ENCODE data around the gene PRICKLE2.

The PRICKLE2 gene

DNA sequence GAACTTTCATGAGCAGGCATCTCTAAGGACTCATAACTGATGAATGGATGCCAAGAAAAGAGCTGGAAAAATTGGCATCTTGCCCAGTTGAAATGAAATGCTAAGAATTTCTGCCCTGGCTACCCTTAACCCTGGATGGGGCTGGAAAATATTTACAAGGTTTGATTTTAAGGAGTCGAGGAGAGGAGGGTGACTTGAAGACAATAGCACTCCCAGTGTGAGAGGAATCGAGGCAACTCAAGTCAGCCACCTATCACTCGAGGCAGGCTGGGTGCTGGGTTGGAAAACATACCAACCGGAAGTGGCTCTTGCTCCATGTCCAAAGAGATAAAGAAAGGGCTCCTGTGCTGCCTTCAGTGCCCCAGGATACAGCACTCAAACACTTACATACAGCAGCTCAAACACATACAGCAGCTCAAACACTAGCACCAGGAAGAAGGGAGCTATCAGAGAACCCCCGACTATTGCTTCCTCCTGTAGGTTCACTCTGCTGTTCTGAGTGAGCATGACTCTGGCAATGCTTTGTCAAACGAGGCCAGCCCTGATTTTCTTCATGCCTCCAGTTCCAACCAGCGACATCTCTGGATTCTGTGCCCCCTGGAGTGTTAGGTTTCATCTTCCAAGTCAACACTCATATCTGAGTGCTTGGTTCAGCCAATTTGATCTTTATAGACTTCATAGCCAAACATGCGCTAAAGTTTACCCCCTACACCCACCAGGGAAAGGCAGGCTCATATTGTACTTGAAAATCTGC lies 4.9 kb downstream of the PRICKLE2 start:
- DNase-seq (ENCODE audit: extremely low read depth in 1 of 2, low read depth in 1 of 2) = no peak

DNA sequence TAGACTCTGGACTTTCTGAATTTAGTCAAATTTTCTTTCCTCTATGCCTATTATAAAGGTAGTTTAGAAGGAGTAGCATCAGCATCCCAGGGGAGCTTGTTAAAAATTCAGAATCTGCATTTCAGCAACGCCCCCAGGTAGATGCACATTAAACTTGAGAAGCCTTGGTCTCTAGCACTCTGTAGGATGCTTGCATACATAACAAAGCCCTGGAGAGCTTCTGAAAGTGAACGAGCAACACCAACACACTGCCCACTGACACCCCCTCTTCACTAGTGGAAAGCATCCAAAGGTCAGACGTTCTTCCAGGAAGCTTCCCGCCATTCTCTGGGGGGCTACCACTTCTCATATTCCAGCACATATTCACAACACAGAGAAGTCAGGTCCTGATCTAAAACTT lies 6.5 kb downstream of the PRICKLE2 start:
- DNase-seq (ENCODE audit: extremely low read depth in 1 of 2, low read depth in 1 of 2) = no peak

GRCh38 chr3:64218329-64218728 lies 6.9 kb downstream of the PRICKLE2 start:
- DNase-seq (ENCODE audit: extremely low read depth in 1 of 2, low read depth in 1 of 2) = no peak

GRCh38 chr3:64216274-64217147 lies 8.8 kb downstream of the PRICKLE2 start:
- no peak for DNase-seq (ENCODE audit: extremely low read depth in 1 of 2, low read depth in 1 of 2)

DNA sequence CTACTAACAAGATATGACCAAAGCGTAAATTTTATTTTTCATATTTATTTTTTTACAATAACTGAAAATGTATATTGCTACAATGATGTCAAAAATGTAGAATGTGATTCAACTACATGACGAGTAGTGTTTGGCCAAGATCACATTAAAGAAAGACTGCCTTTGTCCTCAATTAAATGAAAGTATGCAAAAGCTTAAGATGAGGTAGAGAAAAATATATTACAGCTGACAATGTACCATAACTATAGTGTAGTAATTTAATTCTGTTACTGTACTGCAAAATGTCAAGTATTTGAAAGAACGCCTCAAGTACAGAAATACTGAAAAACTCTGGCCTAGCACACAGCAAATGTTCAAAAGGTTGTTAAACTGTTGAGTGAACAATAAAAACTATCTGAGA lies 9.7 kb downstream of the PRICKLE2 start:
- no peak for DNase-seq (ENCODE audit: extremely low read depth in 1 of 2, low read depth in 1 of 2)

DNA sequence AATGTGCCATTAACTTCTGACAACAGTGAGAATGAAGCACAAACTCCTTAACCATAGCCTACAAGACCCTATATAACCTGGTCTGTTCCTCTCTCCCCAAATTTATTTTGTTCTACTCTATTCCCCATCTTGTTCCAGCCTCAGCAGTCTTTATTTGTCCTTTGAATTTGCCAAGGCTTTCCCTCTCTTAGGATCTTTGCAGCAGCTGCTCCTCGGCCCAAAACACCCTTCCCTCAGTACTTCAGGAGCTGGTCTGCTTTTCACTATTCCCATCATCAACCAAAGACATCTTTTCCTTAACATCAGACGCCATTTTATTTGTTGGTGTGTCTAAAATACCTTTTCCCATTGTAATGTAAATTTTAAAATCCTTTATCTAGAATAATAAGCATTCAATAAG lies 10.2 kb downstream of the PRICKLE2 start:
- DNase-seq (ENCODE audit: extremely low read depth in 1 of 2, low read depth in 1 of 2) = no peak

DNA sequence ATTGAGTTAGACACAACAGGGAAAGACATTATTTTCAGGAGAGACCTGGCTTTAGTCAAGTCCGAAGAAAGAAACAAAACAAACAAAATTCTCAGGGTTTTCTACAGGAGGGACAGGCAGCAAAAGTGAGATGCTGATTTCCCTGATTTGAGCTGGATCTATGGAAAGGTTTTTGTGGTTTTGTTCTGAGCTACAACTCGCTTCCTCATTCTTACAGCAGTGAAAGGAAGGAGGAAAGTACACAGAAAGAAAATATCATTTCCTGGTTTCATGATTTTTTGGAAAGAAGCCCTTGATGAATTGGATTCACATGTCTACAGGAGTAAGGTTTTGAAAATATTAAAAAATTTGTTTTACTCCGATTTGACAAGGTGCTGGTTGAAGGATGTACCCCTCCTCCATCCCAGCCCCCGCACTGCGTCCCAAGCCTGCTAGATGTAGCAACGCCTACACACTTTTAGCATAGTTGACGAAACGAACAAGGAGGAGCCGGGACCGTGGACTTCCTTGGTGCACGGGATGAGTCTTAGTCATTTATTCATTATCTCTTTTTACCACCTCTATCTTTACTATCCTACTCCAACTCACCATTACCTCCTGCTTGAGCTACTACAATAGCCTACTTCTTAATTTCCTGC lies 10.8 kb downstream of the PRICKLE2 start:
- DNase-seq (ENCODE audit: extremely low read depth in 1 of 2, low read depth in 1 of 2) = no peak

DNA sequence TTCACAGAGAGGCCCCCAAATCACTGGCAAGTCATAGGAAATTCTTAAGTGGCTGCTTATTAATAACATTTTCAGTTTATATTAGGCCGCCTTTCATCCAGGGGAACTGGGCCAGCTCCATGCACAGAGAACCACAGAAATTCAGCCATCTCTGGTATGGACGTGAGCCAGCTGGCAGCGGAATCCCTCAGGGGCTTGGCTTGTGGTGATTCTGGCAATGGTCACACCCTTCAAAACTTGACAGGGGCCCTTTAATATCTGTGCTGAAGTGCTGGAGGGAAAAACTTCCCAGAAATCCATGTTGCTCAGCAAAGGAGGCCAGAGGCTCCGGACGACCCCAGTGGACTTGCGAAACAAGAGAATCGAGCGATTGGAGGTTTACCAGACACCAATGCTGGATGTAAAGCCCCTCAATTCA lies 11.3 kb downstream of the PRICKLE2 start:
- DNase-seq (ENCODE audit: extremely low read depth in 1 of 2, low read depth in 1 of 2) = no peak

DNA sequence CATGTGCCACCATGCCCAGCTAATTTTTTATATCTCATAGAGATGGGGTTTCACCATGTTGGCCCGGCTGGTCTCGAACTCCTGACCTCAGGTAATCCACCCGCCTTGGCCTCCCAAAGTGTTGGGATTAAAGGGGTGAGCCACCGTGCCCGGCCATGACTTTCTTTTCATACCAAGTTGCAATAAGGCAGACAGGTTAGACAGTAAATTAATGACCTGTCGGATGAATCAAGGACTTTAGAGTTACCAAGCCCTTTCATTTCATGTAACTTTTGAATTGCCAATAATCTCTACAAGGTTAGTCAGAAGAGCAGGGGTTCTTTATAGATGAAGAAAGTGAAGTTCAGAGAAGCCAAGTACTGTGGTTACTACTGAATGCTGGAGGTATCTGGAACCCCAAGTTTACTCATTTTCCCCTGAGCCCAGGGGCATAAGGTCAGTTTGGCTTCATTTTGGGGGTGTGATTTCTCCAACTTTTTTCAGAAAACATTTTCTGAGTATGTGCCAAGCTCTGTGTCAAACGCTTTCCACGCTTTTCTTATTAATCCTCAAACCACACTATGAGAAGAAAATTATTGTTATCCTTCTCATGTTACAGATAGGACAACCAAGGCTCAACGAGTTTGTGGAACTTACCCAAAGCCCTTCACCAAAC lies 11.9 kb downstream of the PRICKLE2 start:
- DNase-seq (ENCODE audit: extremely low read depth in 1 of 2, low read depth in 1 of 2) = no peak

- DNase-seq (ENCODE audit: extremely low read depth in 1 of 2, low read depth in 1 of 2) = no peak
Observed at GRCh38 chr3:64209866-64210621, 15.2 kb downstream of the PRICKLE2 start.

- no peak for DNase-seq (ENCODE audit: extremely low read depth in 1 of 2, low read depth in 1 of 2)
Observed at GRCh38 chr3:64207289-64208080, 17.8 kb downstream of the PRICKLE2 start.

GRCh38 chr3:64203969-64204908 lies 21.0 kb downstream of the PRICKLE2 start:
- no peak for DNase-seq (ENCODE audit: extremely low read depth in 1 of 2, low read depth in 1 of 2)

GRCh38 chr3:64203216-64203615 lies 22.1 kb downstream of the PRICKLE2 start:
- no peak for DNase-seq (ENCODE audit: extremely low read depth in 1 of 2, low read depth in 1 of 2)

DNA sequence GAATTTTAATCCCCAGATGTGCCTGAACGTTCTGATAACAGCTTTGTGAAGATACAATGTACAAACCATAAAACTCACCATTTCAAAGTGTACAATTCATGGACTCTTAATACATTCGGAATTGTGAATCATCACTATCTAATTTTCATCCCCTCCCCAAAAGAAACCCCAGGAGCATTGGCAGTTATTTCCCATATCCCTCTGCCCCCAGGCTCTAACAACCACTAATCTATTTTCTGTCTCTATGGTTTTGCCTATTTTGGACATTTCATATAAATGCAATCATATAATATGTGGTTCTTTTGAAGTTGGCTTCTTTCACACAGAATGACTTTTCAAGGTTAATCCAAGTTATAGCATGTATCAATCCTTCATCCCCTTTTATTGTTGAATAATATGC lies 25.3 kb downstream of the PRICKLE2 start:
- no peak for DNase-seq (ENCODE audit: extremely low read depth in 1 of 2, low read depth in 1 of 2)

GRCh38 chr3:64196236-64196929 lies 28.9 kb downstream of the PRICKLE2 start:
- DNase-seq (ENCODE audit: extremely low read depth in 1 of 2, low read depth in 1 of 2) = no peak

GRCh38 chr3:64195789-64196188 lies 29.5 kb downstream of the PRICKLE2 start:
- DNase-seq (ENCODE audit: extremely low read depth in 1 of 2, low read depth in 1 of 2) = no peak

DNA sequence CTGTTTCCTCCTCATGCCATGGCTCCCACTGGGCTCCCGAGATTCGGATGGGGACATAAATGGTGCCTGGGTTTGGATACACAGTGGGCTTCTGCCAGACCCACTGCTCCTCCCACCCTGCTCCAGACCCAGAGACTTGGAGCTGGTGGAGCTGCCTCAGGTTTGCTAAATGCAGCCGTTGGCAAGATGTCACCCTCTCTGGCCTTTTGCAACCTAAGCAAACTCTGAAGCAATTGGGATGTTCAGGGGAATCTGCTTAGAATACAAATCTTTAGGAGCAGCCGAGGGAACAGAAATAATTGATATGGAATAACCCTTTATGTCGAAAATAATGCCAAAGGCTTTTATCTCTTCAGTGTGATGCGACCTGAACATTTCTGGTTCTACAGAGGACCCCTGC lies 33.4 kb downstream of the PRICKLE2 start:
- DNase-seq (ENCODE audit: extremely low read depth in 1 of 2, low read depth in 1 of 2) = no peak
